DLD1 (cell line): ENCODE data around the gene ARMC7.
"Not testable (repeated sequence)": the region's sequence is repeated elsewhere in the genome, so short reads cannot be mapped to it uniquely, and the experiment has no call there.

ENCODE experiments used
- in situ Hi-C: cut with HindIII; loops from 2 replicates; pipeline ENCODE4 v1.10.0; 2017; ENCODE audit warnings: low sequenced_read_pairs

ARMC7 gene

DNA sequence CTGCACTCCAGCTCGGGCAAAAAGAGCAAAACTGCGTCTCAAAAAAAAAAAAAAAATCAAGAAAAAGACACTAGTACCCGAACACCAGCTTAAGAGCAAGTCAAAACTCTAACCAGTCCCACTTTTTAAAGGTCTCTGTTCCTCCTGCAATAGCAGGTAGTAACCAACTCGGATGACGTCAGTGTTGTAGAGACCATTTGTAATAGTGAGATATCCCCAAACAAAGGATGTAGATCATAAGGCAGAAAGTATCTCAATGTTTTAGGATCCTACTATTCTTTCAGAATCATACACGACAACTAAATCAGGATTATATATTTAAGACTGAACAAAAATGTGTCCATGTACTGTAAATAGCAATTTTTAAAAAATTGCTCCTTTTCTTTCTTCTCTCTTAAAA is 42.2 kb downstream of the ARMC7 start:
- in situ Hi-C loops = no loop called here

DNA sequence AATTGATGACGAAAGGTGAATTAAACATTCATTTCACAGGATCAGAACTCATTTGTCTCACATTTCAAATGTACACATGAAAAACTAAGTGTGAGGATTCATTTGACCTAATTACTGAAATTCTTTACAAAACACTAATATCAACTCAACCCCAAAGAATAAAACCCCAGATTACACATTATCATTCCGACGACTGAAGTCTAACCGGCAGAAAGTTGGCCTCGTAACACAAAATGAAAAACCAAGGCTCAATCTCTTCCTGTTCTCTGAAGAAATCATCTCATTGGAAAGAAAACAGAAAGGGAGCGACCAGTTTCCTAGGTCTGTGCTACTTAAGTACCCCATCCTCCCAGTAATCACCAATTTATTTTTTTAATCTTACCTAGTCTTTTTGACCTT is 42.8 kb downstream of the ARMC7 start:
- in situ Hi-C loops = no loop called here

GRCh38 chr17:75152922-75153779 is 43.4 kb downstream of the ARMC7 start:
- in situ Hi-C loops = no loop called here

DNA sequence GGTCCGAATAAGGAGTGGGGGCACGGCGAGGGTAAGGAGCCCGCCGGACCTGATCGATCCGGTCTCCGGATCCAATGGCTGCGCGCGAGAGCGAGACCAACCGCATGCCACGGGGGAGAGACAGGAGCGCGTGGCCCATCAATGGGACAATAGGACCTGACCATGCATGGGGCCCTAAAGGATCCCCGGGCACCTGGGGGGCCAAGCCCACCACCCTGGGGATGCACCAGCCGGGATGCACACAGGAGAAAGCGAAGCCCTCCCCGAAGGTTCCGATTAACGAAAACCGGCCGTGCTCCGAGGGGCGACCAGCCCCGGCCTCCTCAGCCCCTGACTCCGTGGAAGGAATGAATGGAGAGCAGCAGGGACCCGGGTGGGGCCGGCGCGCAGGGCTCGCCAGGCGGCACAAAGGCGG is 44.0 kb downstream of the ARMC7 start:
- in situ Hi-C loops = no loop called here

DNA sequence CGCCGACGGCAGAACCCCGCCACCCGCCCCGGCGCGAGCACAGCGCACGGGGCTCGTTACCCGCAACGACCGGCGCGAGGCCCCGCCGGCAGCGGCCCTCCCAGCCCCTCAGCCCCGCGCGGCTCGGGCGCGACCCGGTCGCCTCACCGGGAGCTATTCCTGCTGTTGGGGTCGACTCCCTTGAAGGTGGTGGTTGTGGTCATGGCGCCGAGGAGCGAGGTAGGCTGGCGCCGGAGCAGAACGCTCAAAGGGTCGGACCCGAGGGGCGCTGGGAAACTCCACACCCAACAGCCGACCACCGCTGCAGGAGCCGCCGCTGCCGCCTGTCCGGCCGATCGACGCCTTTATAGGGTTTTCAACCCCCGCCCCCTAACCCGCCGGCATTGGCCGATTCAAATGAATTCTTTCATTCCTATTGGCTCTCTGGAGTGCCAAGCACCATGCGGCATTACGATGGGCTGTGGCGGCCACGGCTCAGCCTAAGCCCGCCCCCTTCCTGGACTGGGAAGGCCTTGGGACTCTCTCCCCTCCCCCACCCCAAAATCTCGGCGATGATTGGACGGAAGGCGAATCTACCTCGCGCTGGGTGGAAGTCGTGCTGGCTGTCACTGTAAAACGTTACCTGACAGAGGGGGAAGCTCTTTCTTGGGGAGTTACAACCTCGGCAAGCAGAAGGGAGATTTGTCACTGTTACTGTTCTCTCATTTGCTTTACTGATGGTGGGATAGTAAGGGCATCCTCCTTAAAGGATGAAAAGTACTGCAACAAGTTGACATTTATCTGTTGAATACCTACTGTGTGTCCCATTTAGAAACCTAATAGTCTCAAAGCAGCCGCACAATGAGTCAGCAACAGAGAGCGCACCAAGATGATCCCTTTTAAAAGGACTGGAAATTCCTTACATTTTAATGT is 44.7 kb downstream of the ARMC7 start, which contains the start of gene JPT1:
Gene JPT1, minus strand, starts transcription at position 318 of the 912 bp plus-strand sequence. Its CDS starts 115 bp downstream, at position 203.
- in situ Hi-C loops = no loop called here

DNA sequence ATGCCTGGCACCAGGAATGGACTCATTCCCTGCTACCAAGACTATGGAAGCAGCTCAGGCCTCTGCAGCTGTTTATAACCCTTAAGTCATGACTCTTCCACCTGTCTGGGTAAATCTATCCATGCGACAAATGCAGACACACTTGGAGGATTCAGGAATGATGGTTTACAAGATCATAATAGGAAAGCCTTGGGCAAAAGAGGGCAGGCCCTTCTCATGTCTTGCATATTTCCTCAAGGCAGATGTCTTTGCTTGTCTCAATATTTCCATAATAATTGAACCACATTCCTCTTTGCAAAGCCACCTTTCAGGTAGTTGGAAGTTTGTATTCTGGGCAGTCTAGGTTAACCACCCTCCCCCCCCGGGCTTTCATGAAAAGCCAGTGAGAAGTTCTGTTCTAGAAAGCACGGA is 45.4 kb downstream of the ARMC7 start:
- in situ Hi-C loops = no loop called here

- in situ Hi-C loops = not testable (repeated sequence)
Measured at GRCh38 chr17:75158480-75158879, 48.7 kb downstream of the ARMC7 start.

- in situ Hi-C loops = no loop called here
Measured at GRCh38 chr17:75159196-75160031, 49.6 kb downstream of the ARMC7 start.

DNA sequence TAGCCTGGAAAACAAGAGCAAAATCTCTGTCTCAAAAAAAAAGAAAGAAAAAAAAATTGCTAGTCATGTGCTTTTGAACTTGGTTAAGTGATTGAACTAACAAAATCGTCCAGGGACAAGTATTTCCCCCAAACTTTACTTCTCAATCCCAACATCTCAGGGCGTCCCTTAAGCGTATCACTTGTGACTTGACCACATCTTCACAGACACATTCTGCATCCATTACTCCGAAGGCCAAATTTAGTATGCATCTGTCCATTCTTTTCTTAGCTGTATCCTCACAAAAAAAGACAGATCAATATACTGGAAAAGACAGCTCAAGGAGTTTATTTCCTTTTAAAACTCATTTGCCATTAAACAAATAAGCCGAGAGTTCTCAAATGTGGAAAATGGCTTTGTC is 50.4 kb downstream of the ARMC7 start:
- in situ Hi-C loops = no loop called here

- in situ Hi-C loops = no loop called here
Measured at GRCh38 chr17:75163074-75163473, 53.3 kb downstream of the ARMC7 start.

DNA sequence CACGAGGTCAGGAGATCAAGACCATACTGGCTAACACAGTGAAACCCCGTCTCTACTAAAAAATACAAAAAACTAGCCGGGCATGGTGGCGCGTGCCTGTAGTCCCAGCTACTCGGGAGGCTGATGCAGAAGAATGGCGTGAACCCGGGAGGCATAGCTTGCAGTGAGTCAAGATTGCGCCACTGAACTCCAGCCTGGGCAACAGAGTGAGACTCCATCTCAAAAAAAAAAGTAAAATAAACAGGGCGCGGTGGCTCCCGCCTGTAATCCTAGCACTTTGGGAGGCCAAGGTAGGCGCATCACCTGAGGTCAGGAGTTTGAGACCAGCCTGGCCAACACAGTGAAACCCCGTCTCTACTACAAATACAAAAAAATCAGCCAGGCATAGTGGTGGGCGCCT is 54.8 kb downstream of the ARMC7 start:
- in situ Hi-C loops = not testable (repeated sequence)

- in situ Hi-C loops = no loop called here
Measured at GRCh38 chr17:75168998-75169397, 59.2 kb downstream of the ARMC7 start.

DNA sequence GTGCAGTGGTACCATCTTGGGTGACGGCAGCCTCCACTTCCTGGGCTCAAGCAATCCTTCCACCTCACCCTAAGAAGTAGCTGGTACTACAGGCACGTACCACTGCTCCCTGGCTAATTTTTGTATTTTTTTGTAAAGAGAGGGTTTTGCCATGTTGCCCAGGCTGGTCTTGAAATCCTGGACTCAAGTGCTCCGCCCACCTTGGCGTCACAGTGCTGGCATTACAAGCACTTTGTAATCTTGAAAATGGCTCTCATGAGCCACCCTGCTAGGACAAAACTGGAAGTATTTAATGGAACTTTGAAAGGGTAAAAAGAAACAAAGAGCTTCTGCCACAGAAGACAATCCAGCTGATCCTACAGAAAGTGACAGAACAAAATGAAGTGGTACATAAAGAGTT is 63.8 kb downstream of the ARMC7 start:
- in situ Hi-C loops = no loop called here

DNA sequence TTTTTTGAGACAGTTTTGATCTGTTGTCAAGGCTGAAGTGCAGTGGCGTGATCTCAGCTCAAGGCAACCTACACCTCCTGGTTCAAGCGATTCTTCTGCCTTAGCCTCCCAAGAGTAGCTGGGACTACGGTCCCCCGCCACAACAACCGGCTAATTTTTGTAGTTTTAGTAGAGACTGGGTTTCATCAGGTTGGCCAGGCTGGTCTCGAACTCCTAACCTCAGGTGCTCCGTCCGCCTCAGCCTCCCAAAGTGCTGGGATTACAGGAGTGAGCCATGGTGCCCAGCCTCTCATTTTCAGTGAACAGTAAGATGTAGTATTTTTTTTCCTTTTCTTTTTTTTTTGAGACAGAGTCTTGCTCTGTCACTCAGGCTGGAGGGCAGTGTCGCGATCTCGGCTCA is 65.2 kb downstream of the ARMC7 start:
- in situ Hi-C loops = no loop called here

GRCh38 chr17:75176625-75177024 is 66.9 kb downstream of the ARMC7 start:
- in situ Hi-C loops = no loop called here

GRCh38 chr17:75178453-75178852 is 68.7 kb downstream of the ARMC7 start:
- in situ Hi-C loops = no loop called here
